ENCODE data around the gene LCN9.

DNA sequence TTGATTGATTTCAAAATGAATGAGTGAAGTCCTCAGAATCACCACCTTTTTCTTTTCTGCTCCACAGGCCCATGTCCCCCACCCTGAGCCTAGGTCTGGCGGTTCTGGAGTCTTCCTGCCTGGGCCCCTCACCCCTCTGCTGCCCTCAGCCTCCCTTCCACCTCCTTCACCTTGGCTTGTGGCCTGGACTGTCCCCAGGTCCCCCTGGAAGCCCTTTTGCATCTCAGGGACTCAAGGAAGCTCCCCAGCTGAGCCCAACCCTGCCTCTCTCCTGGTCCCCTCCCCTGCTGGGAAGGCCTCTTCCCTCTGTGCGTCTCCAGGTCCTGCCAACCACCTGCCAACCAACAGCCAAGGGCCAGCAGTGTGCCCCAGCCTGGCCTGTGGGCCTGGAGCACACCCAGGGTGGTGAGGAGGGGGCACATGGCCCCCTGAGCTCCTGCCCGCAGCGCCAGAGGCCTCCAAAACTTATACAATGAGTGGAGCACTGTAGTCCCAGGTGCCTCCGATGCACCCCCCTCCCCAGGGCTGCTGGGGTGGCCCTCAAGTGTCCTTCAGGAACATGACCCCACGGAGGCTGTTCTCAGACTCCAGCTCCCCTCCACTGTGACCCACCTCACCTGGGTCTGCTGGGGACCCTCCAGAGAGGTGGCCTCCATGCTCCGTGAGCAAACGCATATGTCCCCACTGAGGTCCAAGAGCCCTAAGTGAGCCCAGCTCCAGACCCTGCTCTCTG, 44.1 kb upstream of the LCN9 start:
- no peak for TF ChIP-seq HDAC6 (IDR thresholded peaks at IDR 0.05; ENCODE audit: low read depth, low read length)
- no peak for TF ChIP-seq MAZ (CRISPR knock-in tag; conservative IDR thresholded peaks at IDR 0.05 in 1 of 2, IDR thresholded peaks at IDR 0.05 in 1 of 2)
- TF ChIP-seq, protein P1, sequence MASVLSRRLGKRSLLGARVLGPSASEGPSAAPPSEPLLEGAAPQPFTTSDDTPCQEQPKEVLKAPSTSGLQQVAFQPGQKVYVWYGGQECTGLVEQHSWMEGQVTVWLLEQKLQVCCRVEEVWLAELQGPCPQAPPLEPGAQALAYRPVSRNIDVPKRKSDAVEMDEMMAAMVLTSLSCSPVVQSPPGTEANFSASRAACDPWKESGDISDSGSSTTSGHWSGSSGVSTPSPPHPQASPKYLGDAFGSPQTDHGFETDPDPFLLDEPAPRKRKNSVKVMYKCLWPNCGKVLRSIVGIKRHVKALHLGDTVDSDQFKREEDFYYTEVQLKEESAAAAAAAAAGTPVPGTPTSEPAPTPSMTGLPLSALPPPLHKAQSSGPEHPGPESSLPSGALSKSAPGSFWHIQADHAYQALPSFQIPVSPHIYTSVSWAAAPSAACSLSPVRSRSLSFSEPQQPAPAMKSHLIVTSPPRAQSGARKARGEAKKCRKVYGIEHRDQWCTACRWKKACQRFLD (CRISPR knock-in tag; IDR thresholded peaks at IDR 0.05): no peak
- TF ChIP-seq ELF4 (CRISPR knock-in tag; IDR thresholded peaks at IDR 0.05): no peak
- TF ChIP-seq, protein P2, sequence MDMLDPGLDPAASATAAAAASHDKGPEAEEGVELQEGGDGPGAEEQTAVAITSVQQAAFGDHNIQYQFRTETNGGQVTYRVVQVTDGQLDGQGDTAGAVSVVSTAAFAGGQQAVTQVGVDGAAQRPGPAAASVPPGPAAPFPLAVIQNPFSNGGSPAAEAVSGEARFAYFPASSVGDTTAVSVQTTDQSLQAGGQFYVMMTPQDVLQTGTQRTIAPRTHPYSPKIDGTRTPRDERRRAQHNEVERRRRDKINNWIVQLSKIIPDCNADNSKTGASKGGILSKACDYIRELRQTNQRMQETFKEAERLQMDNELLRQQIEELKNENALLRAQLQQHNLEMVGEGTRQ (CRISPR knock-in tag; IDR thresholded peaks at IDR 0.05): no peak
- TF ChIP-seq, protein P3, sequence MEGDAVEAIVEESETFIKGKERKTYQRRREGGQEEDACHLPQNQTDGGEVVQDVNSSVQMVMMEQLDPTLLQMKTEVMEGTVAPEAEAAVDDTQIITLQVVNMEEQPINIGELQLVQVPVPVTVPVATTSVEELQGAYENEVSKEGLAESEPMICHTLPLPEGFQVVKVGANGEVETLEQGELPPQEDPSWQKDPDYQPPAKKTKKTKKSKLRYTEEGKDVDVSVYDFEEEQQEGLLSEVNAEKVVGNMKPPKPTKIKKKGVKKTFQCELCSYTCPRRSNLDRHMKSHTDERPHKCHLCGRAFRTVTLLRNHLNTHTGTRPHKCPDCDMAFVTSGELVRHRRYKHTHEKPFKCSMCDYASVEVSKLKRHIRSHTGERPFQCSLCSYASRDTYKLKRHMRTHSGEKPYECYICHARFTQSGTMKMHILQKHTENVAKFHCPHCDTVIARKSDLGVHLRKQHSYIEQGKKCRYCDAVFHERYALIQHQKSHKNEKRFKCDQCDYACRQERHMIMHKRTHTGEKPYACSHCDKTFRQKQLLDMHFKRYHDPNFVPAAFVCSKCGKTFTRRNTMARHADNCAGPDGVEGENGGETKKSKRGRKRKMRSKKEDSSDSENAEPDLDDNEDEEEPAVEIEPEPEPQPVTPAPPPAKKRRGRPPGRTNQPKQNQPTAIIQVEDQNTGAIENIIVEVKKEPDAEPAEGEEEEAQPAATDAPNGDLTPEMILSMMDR (IDR thresholded peaks at IDR 0.05 in 2 of 3, conservative IDR thresholded peaks at IDR 0.05 in 1 of 3; ENCODE audit: insufficient read depth in 2 of 3, low read depth in 1 of 3, low read length in 3 of 3): no peak
- TF ChIP-seq CBX3 (IDR thresholded peaks at IDR 0.05; ENCODE audit: borderline replicate concordance in 1 of 2, low read length in 2 of 2): no peak
- no peak for TF ChIP-seq MXI1 (IDR thresholded peaks at IDR 0.05; ENCODE audit: low read depth, low read length)

Measured in K562 (cell line).